Stimulated activated CD8-positive, alpha-beta memory T cell treated with anti-CD3 and anti-CD28 coated beads, Interleukin-15, amount 100 ng/mL, for 1 hour (primary cell): ENCODE measurements around the gene NSUN7.

Experiments used
- DNase-seq: peaks from one replicate; pipeline ENCODE4 v3.0.0-alpha.2; 2020; ENCODE audit warnings: low read depth

The NSUN7 gene

DNA sequence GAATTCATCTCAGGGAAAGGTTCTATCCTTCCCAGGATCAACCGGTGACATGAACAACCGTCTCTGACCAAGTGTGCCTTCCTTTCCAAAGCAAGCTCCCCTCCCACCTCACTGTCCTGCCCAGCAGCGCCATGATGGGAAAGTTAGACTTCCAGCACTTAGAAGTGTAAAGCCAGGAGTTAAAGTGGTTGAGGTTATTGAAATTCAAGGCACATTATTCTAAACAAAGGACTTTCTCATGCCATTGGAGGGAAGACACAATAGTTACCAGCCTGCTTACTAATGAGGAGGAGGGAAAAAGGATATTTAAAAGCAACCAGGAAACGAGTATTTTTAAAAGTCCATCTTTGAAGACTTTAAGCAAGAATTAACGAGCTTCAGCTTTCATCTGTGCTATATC, 96.8 kb downstream of the NSUN7 start:
- DNase-seq, result no peak

DNA sequence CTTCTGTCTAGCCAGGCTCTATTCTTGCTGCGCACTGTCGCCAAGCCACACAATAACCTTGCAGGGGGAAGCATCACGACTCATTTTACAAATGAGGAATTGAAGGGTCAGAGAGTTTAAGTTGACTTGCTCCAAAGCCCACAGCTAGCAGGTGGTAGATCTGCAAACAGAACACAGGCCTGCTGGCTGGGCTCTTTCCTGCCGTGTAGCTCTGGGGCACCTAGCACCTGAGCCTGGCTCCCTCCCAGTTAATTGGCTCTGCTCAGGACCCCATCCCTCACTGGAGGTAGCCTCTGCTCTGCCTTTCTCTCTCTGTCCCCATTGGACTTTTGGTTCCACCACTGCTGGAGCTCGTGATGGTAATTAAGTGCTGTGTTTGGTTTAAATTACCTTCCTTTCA, 98.5 kb downstream of the NSUN7 start:
- DNase-seq, result no peak

DNA sequence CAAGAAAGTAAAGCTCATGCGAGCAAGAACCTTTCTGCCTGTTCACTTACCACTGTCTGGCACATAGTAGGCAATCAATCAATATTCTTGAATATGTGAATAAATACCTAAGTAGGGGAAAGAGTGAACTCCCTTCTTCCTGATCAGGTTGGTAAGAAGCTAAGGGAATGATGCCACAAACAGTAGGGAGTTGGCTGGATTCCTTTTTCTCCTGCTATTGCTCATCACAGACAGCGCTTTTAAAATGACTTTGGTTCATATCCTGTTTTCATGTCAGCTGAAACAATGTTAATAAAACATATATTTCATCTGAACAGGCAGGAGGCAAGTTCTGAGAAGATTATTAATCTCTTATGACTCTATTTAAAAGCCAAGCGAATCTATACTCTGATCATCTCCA, 99.2 kb downstream of the NSUN7 start:
- DNase-seq, result no peak

DNA sequence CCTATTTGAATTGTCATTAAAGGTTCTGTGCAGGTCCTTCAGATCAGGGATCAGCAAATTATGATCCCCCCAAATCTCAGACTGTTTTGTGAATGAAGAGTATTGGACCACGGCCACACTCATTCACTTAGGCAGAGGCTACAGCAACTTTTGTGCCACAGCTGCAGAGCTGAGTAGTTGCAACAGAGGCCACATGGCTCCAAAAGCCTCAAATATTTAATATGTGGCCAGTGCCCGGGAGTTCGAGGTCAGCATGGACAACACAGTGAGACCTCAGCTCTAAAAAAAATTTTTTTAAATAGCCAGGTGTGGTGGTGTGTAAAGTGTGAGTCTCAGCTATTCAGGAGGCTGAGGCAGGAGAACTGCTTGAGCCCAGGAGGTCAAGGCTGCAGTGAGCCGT, 100.7 kb downstream of the NSUN7 start:
- DNase-seq, result no peak

DNA sequence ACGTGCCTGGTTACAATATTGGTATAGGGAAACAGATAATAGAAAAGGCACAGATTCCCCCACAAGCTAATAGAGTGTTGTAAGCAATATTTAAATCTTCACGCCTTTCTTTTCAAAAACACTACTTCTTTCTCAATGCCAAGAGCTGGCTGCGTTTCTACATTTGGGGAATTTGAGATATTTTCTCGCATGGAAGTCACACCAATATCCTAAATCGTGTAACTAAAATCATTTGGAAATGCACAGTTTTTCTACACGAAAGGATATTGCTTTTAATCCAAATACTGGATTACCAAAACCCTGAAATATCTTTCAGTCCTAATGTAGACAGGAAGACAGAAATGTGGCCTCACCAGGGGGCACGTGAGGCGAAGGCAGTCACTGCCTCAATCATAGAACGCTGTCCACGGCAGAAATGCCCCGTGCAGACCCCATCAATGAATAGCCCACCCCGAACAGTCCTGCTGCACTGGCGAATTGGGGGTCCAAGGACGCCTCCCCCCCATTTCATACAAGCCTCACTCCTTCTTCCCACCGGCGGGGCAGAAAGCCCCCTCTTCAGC, 106.6 kb downstream of the NSUN7 start:
- no peak for DNase-seq

DNA sequence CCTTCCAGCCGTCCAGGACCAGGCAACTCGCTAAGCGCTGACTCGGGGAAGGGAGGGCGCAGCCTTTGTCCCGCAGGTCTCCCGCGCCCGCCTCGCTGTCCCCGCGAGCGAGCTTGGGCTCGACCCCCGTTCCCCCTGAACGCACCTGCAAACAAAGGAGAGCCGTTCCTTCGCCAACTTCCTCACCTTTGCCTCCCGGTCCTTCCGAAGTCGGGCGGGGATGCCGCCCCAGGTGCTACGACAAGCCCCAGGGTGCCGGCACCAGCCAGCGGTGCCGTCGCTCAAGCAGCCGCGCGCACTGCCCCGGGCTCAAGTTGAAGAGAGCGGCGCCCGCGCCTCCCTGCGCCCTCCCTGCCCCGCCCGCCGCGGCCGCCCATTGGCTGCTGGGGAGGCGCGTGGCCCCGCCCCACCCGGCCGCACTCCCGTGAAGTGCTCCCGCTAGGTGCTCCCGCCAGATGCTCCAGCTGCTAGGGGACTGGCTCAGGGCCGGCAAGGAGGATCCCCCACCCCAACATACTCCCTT, 107.1 kb downstream of the NSUN7 start:
- no peak for DNase-seq

DNA sequence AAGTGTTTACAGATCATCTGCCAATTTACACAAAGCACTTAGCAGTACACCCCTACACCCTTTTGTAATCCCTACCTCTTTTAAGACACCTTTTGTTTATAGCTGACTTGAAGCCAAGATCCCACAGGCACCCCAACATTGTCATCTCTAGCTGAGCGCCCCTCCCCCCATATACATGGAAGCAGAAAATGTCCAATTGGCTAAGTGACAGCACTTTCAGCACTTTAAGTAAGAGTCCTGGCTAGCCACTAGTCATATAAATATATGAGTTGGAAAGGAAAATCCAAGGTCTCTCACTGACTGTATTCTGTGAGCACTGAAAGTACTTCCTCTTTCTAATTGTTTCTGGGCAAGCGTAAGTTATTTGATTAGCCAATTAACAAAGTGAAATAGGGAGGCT, 108.2 kb downstream of the NSUN7 start:
- DNase-seq, result no peak

DNA sequence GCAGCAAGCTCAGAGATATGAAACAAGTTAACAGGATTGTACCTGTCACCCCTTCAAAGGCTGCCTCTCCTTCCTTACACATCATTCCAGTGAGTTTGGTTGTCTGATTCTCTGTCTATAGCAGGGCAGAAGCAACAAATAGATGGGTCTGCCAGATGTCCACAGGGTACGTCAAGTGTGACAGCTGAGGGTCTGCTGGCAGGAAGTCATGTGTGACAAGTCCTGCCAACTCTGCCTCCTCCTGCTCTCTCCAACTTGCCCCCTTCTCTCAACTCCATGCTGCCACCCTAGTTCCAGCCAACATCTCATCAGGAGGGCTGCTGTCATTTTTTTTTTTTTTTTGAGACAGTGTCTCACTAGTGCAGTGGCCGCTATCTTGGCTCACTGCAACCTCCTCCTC, 109.2 kb downstream of the NSUN7 start:
- no peak for DNase-seq
